HEK293 (cell line): Measurements from ENCODE around the gene RIT1.

Experiments
- CTCF ChIA-PET: fragments of 350-600 bp; formaldehyde crosslinking; extraction: SDS; loops from one replicate; lab custom pipeline; 2021; ENCODE audit warnings: antibody characterized with exemption; lab: Yijun Ruan, JAX
- POLR2A ChIA-PET: fragments of 300-600 bp; formaldehyde crosslinking; extraction: SDS; loops from one replicate; lab custom pipeline; 2020; ENCODE audit warnings: antibody characterized with exemption, inconsistent platforms; lab: Yijun Ruan, JAX
- H3K27ac ChIP-seq: fragments of 200-500 bp; sonication (Bioruptor generic); 2 replicates; pipeline ENCODE4 v1.5.1; 2014; ENCODE audit warnings: low read depth, low read length, control low read depth, inconsistent platforms; ENCODE audit errors: extremely low read depth
- H3K36me3 ChIP-seq, 2 experiments: fragments of 200-500 bp in 1 of 2; sonication (Bioruptor generic) in 1 of 2; 1 replicate in 1 of 2; 2 replicates in 1 of 2; pipeline ENCODE4 v1.5.1; 2014 to 2017; ENCODE audit warnings: inconsistent platforms in 2 of 2, low read length in 2 of 2; ENCODE audit not compliant: control insufficient read depth in 2 of 2, insufficient read depth in 1 of 2
- H3K4me1 ChIP-seq: fragments of 200-500 bp; sonication (Bioruptor generic); 2 replicates; pipeline ENCODE4 v1.5.1; 2014; ENCODE audit warnings: mild to moderate bottlenecking, low read length, inconsistent platforms; ENCODE audit not compliant: control insufficient read depth, insufficient read depth
- H3K4me3 ChIP-seq: 2 replicates; pipeline ENCODE4 v1.5.1; 2011; ENCODE audit warnings: low read depth, mild to moderate bottlenecking, control low read depth, low read length, moderate library complexity
- H3K9me3 ChIP-seq: fragments of 200-500 bp; sonication (Bioruptor generic); 2 replicates; pipeline ENCODE4 v1.5.1; 2014; ENCODE audit warnings: low read depth, low read length, inconsistent platforms; ENCODE audit not compliant: control insufficient read depth, insufficient read depth
- BCL11B ChIP-seq: fragments of 450-650 bp; formaldehyde crosslinking; IDR thresholded peaks from 2 replicates; pipeline ENCODE4 v1.5.1; 2016; ENCODE audit warnings: low read depth, missing biosample characterization, missing genetic modification characterization
- ELK4 ChIP-seq: IDR thresholded peaks from 2 replicates; pipeline ENCODE4 v1.6.1; 2011; ENCODE audit warnings: mild to moderate bottlenecking, low read depth, low read length, borderline replicate concordance
- FEZF1 ChIP-seq: fragments of 450-650 bp; formaldehyde crosslinking; IDR thresholded peaks from 2 replicates; pipeline ENCODE4 v1.5.1; 2016; ENCODE audit warnings: missing biosample characterization, missing genetic modification characterization
- PRDM10 ChIP-seq: fragments of 450-650 bp; formaldehyde crosslinking; IDR thresholded peaks from 2 replicates; pipeline ENCODE4 v1.5.1; 2016; ENCODE audit warnings: missing biosample characterization, missing genetic modification characterization
- SP7 ChIP-seq: fragments of 450-650 bp; formaldehyde crosslinking; IDR thresholded peaks from 2 replicates; pipeline ENCODE4 v1.5.1; 2016; ENCODE audit warnings: missing biosample characterization, missing genetic modification characterization
- TRIM28 ChIP-seq: IDR thresholded peaks from 2 replicates; pipeline ENCODE4 v1.6.1; 2011; ENCODE audit warnings: low read length, control low read depth, borderline replicate concordance
- YY2 ChIP-seq: fragments of 450-650 bp; formaldehyde crosslinking; IDR thresholded peaks from 2 replicates; pipeline ENCODE4 v1.5.1; 2016; ENCODE audit warnings: missing biosample characterization, missing genetic modification characterization
- ZFP3 ChIP-seq: fragments of 450-650 bp; formaldehyde crosslinking; IDR thresholded peaks from 2 replicates; pipeline ENCODE4 v1.5.1; 2016; ENCODE audit warnings: low read depth, missing biosample characterization, missing genetic modification characterization
- ZNF114 ChIP-seq: fragments of 450-650 bp; formaldehyde crosslinking; IDR thresholded peaks from 2 replicates; pipeline ENCODE4 v1.5.0; 2017; ENCODE audit warnings: missing biosample characterization, missing genetic modification characterization
- ZNF16 ChIP-seq: fragments of 450-650 bp; formaldehyde crosslinking; IDR thresholded peaks from 2 replicates; pipeline ENCODE4 v1.5.1; 2016; ENCODE audit warnings: low read depth, missing biosample characterization, missing genetic modification characterization
- ZNF18 ChIP-seq: fragments of 450-650 bp; formaldehyde crosslinking; IDR thresholded peaks from 2 replicates; pipeline ENCODE4 v1.5.1; 2016; ENCODE audit warnings: missing biosample characterization, missing genetic modification characterization
- ZNF23 ChIP-seq: fragments of 450-650 bp; formaldehyde crosslinking; IDR thresholded peaks from 2 replicates; pipeline ENCODE4 v1.5.1; 2016; ENCODE audit warnings: missing biosample characterization, missing genetic modification characterization, borderline replicate concordance
- ZNF239 ChIP-seq: fragments of 450-650 bp; formaldehyde crosslinking; IDR thresholded peaks from 2 replicates; pipeline ENCODE4 v1.5.1; 2016; ENCODE audit warnings: missing biosample characterization, missing genetic modification characterization
- ZNF501 ChIP-seq: fragments of 450-650 bp; formaldehyde crosslinking; IDR thresholded peaks from 2 replicates; pipeline ENCODE4 v1.5.1; 2016; ENCODE audit warnings: missing biosample characterization, missing genetic modification characterization
- ZNF510 ChIP-seq: fragments of 450-650 bp; formaldehyde crosslinking; IDR thresholded peaks from 2 replicates; pipeline ENCODE4 v1.5.1; 2018; ENCODE audit warnings: mild to moderate bottlenecking, missing genetic modification characterization, missing biosample characterization; ENCODE audit not compliant: insufficient replicate concordance
- ZNF518A ChIP-seq: fragments of 450-650 bp; formaldehyde crosslinking; conservative IDR thresholded peaks from 2 replicates; pipeline ENCODE4 v1.5.1; 2016; ENCODE audit warnings: low read depth, missing biosample characterization, missing genetic modification characterization
- ZNF645 ChIP-seq: fragments of 450-650 bp; formaldehyde crosslinking; IDR thresholded peaks from 2 replicates; pipeline ENCODE4; 2016; ENCODE audit warnings: missing biosample characterization, missing genetic modification characterization
- ZNF76 ChIP-seq: fragments of 450-650 bp; formaldehyde crosslinking; IDR thresholded peaks from 2 replicates; pipeline ENCODE4; 2016; ENCODE audit warnings: low read depth, missing biosample characterization, missing genetic modification characterization, borderline replicate concordance

Gene RIT1

GRCh38 chr1:155867766-155868165, 43.4 kb downstream of the RIT1 start:
- ChIA-PET CTCF (no interaction called here), POLR2A (interaction anchor here (1.3 kb wide), 1 partner anchor 11 kb away, joined by 3 read pairs; the partner anchor contains the start of gene GON4L)
- H3K27ac ChIP-seq = no peak overlapping the region
- TF ChIP-seq YY2 (tag by site-specific recombination) = no peak
- TF ChIP-seq ZFP3 = no peak
- no peak for TF ChIP-seq ZNF16 (tag by site-specific recombination)
- TF ChIP-seq BCL11B (tag by site-specific recombination) = no peak
- no peak for TF ChIP-seq ZNF23 (tag by site-specific recombination)
- TF ChIP-seq ZNF501 (tag by site-specific recombination) = no peak
- TF ChIP-seq ZNF510 (tag by site-specific recombination) = no peak
- peaks cover 2% of the 10 kb centered on the region; the same call in 1 of the 2 replicates for H3K4me1 ChIP-seq
- H3K36me3 ChIP-seq = no peaks in the 10 kb centered on the region
- no peak overlapping the region for H3K4me3 ChIP-seq
- H3K9me3 ChIP-seq = no peaks in the 10 kb centered on the region

GRCh38 chr1:155864393-155864792, 46.8 kb downstream of the RIT1 start:
- no peaks in the 10 kb centered on the region for H3K4me1 ChIP-seq
- ChIA-PET POLR2A (no interaction called here), CTCF (no interaction called here)
- H3K27ac ChIP-seq = no peak overlapping the region
- TF ChIP-seq ZNF645 (tag by site-specific recombination) (no peak), SP7 (tag by site-specific recombination) (peak; percentile 54; the same call in 1 of the 2 replicates), ELK4 (no peak)
- H3K4me3 ChIP-seq = no peak overlapping the region
- no peaks in the 10 kb centered on the region for H3K9me3 ChIP-seq
- no peaks in the 10 kb centered on the region for H3K36me3 ChIP-seq

GRCh38 chr1:155861896-155862295, 49.3 kb downstream of the RIT1 start:
- no peaks in the 10 kb centered on the region for H3K9me3 ChIP-seq
- no peak overlapping the region for H3K4me3 ChIP-seq
- POLR2A ChIA-PET = no interaction called here
- CTCF ChIA-PET = interaction anchor here (0.6 kb wide), 1 partner anchor 46 kb away, joined by 3 read pairs; no protein-coding TSS in a partner anchor
- no peaks in the 10 kb centered on the region for H3K36me3 ChIP-seq
- H3K27ac ChIP-seq = no peak overlapping the region
- H3K4me1 ChIP-seq = no peaks in the 10 kb centered on the region
- no peak for TF ChIP-seq ZNF18
- no peak for TF ChIP-seq ZNF239
- no peak for TF ChIP-seq PRDM10
- no peak for TF ChIP-seq TRIM28
- TF ChIP-seq ZNF114 = no peak
- TF ChIP-seq ZNF518A (tag by site-specific recombination) = no peak
- no peak for TF ChIP-seq ZNF76
- no peak for TF ChIP-seq FEZF1 (tag by site-specific recombination)
- no peak for TF ChIP-seq BCL11B (tag by site-specific recombination)
